ENCODE measurements around the gene TRIO.

GRCh38 chr5:14438195-14438606 lies 295.1 kb downstream of the TRIO start:
- TF ChIP-seq POLR2A (IDR thresholded peaks at IDR 0.05; ENCODE audit: low read depth, low read length) (no peak), CTCF (IDR thresholded peaks at IDR 0.05; ENCODE audit: extremely low read depth in 1 of 2, insufficient read depth in 1 of 2, low read depth in 1 of 2, low read length in 2 of 2) (no peak), EZH2 (IDR thresholded peaks at IDR 0.05; ENCODE audit: borderline replicate concordance, low read depth, low read length, severe bottlenecking) (no peak), POLR2AphosphoS5 (IDR thresholded peaks at IDR 0.05; ENCODE audit: insufficient read depth, low read depth, low read length) (no peak)
